GM12865 (cell line): ENCODE data around the gene EPGN.
"Not testable (repeated sequence)": the region's sequence is repeated elsewhere in the genome, so short reads cannot be mapped to it uniquely, and the experiment has no call there.

ENCODE experiments used
- DNase-seq: peaks from one replicate; pipeline ENCODE4 v3.0.0; 2010; ENCODE audit warnings: low read depth
- H3K4me3 ChIP-seq: 2 replicates; pipeline ENCODE4 v1.5.1; 2011; ENCODE audit warnings: mild to moderate bottlenecking, low read depth, low read length, control low read depth
- TF ChIP-seq, protein P1 (sequence below): IDR thresholded peaks from 2 replicates; pipeline ENCODE4 v1.5.1; 2011; ENCODE audit warnings: low read length, control low read depth, low read depth, inconsistent platforms; ENCODE audit not compliant: insufficient read depth; ENCODE audit errors: missing control alignments

EPGN gene

DNA sequence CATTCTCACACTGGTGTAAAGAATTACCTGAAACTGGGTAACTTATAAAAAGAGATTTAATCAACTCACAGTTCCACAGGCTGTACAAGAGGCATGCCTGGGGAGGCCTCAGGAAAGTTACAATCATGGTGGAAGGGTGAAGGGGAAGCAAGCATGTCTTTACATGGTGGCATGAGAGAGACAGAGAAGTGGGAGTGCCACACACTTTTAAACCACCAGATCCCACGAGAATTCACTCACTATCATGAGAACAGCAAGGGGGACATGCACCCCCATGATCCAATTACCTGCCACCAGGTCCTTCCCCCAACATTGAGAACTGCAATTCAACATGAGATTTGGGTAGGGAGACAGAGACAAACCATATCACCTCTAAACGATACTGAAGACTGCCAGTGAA is 23.0 kb downstream of the EPGN start:
- DNase-seq = no peak
- TF ChIP-seq, protein P1, sequence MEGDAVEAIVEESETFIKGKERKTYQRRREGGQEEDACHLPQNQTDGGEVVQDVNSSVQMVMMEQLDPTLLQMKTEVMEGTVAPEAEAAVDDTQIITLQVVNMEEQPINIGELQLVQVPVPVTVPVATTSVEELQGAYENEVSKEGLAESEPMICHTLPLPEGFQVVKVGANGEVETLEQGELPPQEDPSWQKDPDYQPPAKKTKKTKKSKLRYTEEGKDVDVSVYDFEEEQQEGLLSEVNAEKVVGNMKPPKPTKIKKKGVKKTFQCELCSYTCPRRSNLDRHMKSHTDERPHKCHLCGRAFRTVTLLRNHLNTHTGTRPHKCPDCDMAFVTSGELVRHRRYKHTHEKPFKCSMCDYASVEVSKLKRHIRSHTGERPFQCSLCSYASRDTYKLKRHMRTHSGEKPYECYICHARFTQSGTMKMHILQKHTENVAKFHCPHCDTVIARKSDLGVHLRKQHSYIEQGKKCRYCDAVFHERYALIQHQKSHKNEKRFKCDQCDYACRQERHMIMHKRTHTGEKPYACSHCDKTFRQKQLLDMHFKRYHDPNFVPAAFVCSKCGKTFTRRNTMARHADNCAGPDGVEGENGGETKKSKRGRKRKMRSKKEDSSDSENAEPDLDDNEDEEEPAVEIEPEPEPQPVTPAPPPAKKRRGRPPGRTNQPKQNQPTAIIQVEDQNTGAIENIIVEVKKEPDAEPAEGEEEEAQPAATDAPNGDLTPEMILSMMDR = no peak
- no peak overlapping the region for H3K4me3 ChIP-seq

DNA sequence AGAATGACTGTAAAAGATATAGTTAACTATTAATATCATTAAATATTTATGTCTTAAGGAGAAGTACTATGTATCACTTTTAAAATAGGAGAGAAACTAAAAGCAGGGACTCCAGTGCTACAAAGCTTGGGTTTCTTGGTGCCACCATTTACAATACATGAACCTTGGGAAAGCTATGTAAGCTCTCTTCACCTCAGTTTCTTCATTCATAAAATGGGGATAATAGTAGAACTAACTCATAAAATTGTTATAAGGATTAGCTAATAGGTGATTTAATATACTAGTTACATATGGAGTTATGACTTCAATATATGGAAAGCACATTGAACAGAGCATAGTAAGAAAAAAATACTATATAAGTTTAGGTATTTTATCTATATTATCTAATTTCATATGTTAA is 23.7 kb downstream of the EPGN start:
- TF ChIP-seq, protein P1 = no peak
- DNase-seq = no peak
- H3K4me3 ChIP-seq = no peak overlapping the region

DNA sequence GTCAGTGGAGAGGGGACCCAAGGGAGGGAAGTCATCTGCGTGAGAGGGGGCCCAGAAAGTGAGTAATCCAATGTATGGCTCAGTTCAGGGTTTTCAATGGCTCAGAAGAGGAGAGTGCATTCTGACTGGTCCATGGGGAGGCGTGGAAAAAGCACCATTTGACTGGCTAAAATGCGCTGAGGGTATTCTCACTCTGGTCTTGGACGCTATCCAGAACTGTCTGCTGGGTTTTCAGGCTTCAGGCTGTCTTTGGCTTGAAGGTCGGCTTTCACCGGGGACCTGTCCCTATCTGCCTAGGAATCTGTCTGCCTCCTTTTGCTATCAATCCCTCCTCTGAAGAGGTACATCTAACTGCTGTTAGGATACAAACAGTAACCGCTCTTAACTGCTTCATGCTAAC is 26.4 kb downstream of the EPGN start:
- no peak for DNase-seq
- TF ChIP-seq, protein P1 = no peak
- H3K4me3 ChIP-seq = no peak overlapping the region

DNA sequence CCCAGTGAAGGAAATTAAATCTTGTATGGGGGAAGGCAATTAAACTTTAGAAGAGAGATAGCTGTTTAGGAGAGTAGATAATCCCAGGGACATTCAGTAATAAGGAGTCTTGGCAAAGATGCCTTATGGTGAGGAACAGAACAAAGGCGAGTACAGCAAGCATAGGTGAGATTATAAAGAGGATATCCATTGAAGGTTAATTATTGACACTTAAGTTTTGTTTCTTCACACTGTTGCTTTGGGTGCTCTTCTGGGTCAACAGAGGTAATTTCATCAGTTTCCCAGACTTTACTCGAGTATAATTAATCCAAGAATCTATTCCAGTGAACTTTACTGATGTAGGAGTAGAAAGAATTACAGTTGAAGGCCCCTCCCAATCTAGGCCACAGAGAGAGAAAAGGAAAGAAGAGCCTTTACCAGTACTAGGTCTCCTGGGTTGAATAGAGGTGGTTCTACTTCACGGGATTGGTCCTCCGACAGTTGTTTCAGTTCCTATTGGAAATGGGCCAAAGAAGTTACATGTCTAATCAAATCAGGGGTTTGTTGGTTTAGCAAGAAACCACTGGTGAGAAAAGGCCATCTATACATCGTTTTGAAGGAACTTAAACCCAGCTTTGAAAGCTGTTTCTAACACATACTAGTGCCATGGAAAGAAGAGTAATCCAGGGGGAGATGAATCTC is 27.2 kb downstream of the EPGN start:
- TF ChIP-seq, protein P1 = no peak
- H3K4me3 ChIP-seq = no peak overlapping the region
- DNase-seq = peak; percentile 43

DNA sequence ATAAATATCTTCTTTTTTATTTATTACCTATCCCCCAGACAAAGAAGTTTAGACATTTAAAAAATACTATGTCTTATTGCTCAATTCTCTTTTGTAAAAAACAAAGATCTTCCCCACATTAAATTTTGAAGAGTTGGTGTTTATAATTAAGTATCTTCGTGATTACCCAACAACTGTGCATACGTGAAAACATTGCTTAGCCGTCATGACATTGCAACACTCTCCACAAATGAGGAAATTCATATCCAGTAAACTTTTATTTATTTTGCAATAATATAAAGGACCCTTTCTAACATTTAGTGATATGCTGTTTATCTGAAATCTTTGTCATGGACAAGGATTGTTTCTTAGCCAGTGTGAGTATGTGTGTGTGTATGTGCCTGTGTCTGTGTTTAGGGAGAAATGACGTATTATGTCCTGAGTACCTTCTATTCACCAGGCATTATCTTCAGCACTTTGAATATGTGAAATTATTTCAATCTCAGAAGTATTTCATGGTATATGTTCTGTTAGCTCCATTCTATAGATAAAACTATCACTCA is 30.6 kb downstream of the EPGN start:
- DNase-seq = no peak
- TF ChIP-seq, protein P1 = no peak
- no peak overlapping the region for H3K4me3 ChIP-seq

DNA sequence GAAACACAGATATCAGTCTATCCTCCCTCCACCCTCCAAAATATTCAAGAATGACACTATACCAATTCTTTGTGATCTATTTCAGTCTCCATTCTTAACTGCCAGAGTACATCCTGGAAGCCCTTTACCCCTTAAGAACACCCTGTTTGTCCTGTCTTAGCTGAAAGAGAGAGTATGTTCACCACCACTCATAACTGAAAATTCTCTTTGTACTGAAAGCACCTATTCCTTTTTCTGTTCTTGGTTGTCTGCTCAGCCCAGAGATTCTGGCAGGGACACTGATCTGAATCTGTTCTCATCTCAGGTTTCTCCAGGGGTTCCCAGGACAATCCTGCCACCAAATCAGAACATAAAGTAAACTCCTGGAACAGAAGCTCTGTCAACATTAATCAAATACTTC is 31.2 kb downstream of the EPGN start:
- H3K4me3 ChIP-seq = no peak overlapping the region
- no peak for DNase-seq
- TF ChIP-seq, protein P1 = no peak

DNA sequence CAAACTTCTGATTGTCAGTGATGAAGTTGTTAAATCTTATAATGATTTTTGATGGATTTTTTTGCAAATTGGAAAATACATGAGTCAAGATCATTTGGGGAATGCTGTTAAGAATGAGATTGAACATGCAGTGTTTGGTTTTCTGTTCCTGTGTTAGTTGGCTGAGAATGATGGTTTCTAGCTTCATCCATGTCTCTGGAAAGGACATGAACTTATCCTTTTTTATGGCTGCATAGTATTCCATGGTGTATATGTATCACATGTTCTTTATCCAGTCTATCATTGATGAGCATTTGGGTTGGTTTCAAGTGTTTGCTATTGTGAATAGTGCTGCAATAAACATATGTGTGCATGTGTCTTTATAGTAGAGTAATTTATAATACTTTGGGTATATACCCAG is 32.2 kb downstream of the EPGN start:
- H3K4me3 ChIP-seq, DNase-seq: not testable (repeated sequence)
